ENCODE measurements around the gene FYN.
A peak's percentile ranks its signal among the peaks of the same experiment; 100 is the strongest.

FYN gene

GRCh38 chr6:111884068-111884467 is 10.8 kb upstream of the FYN start:
- DNase-seq (ENCODE audit: low read depth), result no peak
- no peak overlapping the region for H3K4me3 ChIP-seq (ENCODE audit: low read depth, low read length)

DNA sequence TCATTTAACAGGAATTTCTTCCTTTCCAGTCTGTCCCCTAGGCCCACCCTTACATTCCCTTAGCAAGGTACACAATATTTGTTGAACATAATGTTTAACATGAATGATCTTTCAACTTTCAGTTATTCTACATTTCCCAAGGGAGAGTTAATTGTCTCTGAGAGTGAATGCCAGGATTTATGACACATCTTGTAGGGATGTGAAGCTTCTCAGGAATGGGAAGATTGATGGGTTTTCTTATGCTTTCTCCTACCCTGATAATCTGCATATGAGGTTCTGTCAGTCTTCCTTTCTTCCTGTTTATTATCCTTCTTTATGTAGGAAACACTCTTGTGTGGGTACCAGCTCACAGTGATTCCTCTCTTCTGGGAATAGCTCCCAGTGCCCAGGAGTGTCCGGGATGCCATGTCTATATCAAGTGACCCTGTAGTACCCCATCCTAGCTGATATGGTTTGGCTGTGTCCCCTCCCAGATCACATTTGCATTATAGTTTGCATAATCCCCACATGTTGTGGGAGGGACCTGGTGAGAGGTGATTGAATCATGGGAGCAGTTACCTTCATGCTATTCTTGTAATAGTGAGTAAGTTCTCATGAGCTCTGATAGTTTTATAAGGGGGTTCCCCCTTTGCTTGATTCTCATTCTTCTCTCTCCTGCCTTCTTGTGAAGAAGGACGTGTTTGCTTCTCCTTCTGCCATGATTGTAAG is 7.1 kb upstream of the FYN start:
- TF ChIP-seq, protein P1, sequence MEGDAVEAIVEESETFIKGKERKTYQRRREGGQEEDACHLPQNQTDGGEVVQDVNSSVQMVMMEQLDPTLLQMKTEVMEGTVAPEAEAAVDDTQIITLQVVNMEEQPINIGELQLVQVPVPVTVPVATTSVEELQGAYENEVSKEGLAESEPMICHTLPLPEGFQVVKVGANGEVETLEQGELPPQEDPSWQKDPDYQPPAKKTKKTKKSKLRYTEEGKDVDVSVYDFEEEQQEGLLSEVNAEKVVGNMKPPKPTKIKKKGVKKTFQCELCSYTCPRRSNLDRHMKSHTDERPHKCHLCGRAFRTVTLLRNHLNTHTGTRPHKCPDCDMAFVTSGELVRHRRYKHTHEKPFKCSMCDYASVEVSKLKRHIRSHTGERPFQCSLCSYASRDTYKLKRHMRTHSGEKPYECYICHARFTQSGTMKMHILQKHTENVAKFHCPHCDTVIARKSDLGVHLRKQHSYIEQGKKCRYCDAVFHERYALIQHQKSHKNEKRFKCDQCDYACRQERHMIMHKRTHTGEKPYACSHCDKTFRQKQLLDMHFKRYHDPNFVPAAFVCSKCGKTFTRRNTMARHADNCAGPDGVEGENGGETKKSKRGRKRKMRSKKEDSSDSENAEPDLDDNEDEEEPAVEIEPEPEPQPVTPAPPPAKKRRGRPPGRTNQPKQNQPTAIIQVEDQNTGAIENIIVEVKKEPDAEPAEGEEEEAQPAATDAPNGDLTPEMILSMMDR (IDR thresholded peaks at IDR 0.05; ENCODE audit: low read depth, low read length, missing control alignments), result no peak
- H3K4me3 ChIP-seq (ENCODE audit: low read depth, low read length), result no peak overlapping the region
- DNase-seq (ENCODE audit: low read depth), result no peak

More at GRCh38 chr6:111884068-111884467, 10.8 kb upstream of the FYN start:
- TF ChIP-seq, protein P1 (IDR thresholded peaks at IDR 0.05; ENCODE audit: low read depth, low read length, missing control alignments), result no peak

DNA sequence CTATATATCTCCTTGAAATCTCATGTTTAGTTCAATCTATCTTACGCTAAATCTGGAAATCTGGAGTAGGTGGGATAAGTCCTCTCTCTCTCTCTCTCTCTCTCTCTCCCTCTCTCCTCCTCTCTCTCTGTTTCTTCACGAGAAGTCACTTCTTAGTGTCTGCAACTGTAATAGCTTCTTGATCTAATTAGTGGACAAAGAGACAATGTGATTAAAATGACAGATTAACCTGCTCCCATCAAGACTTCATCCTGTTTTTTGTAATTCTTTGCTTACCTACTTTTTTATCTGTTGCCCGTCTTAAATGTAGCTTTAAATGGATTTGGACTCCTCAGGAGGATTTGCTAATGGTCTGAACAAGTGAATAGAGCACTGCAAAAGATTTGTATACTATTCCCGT is 2.5 kb upstream of the FYN start:
- no peak for DNase-seq (ENCODE audit: low read depth)

GRCh38 chr6:111874025-111874415 is 768 bp upstream of the FYN start:
- no peak for DNase-seq (ENCODE audit: low read depth)
- TF ChIP-seq, protein P1 (IDR thresholded peaks at IDR 0.05; ENCODE audit: low read depth, low read length, missing control alignments), result no peak

More for the DNA sequence above, 2.5 kb upstream of the FYN start:
- no peak overlapping the region for H3K4me3 ChIP-seq (ENCODE audit: low read depth, low read length)
- TF ChIP-seq, protein P1 (IDR thresholded peaks at IDR 0.05; ENCODE audit: low read depth, low read length, missing control alignments), result no peak

GRCh38 chr6:111872401-111873177 is 663 bp downstream of the FYN start:
- no peak for DNase-seq (ENCODE audit: low read depth)
- peak overlapping the region; percentile 68 for H3K4me3 ChIP-seq (ENCODE audit: low read depth, low read length)
- TF ChIP-seq, protein P1 (IDR thresholded peaks at IDR 0.05; ENCODE audit: low read depth, low read length, missing control alignments), result peak; percentile 20

More at GRCh38 chr6:111874025-111874415, 768 bp upstream of the FYN start:
- H3K4me3 ChIP-seq (ENCODE audit: low read depth, low read length), result peak overlapping the region; percentile 68

DNA sequence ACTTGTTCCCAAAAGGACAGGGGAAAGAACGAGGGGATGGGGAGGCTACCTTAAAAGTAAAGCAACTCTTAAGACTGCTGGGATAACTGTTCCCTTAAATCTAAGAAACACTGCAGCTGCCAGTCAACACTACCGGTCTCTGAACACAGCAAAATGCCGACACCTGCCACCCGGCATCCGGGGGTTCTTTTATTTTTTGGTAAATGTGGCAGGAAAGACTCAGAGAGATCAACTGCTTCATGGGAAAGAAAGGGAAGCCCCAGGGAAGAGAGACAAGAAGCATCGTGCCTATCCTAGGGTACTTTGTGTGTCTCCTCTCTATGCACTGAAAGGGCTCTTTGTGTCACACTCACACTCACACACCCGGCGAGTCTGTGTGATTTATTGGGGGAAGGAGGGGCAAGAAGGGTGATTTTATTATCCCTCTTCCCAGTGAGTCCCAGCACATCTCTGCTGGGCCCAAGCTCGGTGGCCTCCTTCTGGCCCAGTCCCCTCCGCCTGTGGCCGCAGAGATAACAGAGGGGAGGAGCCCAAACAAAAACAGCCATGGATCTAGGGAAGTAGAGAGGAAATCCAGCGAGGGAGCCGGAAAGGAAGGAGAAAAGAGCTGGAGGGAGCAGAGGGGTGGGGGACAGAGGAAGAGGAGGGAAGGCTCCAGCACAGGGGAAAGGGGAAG is 1.4 kb downstream of the FYN start:
- peak overlapping the region; percentile 41 for H3K4me3 ChIP-seq (ENCODE audit: low read depth, low read length)
- TF ChIP-seq, protein P1 (IDR thresholded peaks at IDR 0.05; ENCODE audit: low read depth, low read length, missing control alignments), result no peak
- no peak for DNase-seq (ENCODE audit: low read depth)

All from GM12864 (cell line).